GM20000 (cell line): ENCODE data around the gene CASR.

Experiments
- DNase-seq: peaks from one replicate; pipeline ENCODE4 v3.0.0; 2012; ENCODE audit warnings: low spot score
- CTCF ChIP-seq: IDR thresholded peaks from 2 replicates; pipeline ENCODE4 v1.5.1; 2012; ENCODE audit warnings: mild to moderate bottlenecking, control low read depth; ENCODE audit errors: extremely low read depth, missing control alignments

Gene CASR

GRCh38 chr3:122247825-122248185 lies 64.3 kb downstream of the CASR start:
- DNase-seq = no peak
- TF ChIP-seq CTCF = no peak

GRCh38 chr3:122251428-122251827 lies 68.0 kb downstream of the CASR start:
- TF ChIP-seq CTCF = no peak
- no peak for DNase-seq

- TF ChIP-seq CTCF = no peak
Observed at GRCh38 chr3:122253581-122253980, 70.1 kb downstream of the CASR start.

GRCh38 chr3:122255757-122256439 lies 72.4 kb downstream of the CASR start:
- TF ChIP-seq CTCF = no peak
- DNase-seq = peak; percentile 44

More at GRCh38 chr3:122253581-122253980, 70.1 kb downstream of the CASR start:
- no peak for DNase-seq

GRCh38 chr3:122257644-122258364 lies 74.3 kb downstream of the CASR start:
- no peak for DNase-seq
- no peak for TF ChIP-seq CTCF

GRCh38 chr3:122258757-122259371 lies 75.4 kb downstream of the CASR start:
- peak; percentile 75 for DNase-seq
- peak; percentile 60 for TF ChIP-seq CTCF

GRCh38 chr3:122260206-122260605 lies 76.7 kb downstream of the CASR start:
- no peak for DNase-seq
- TF ChIP-seq CTCF = no peak
